Stimulated activated CD4-positive, alpha-beta T cell treated with anti-CD3 and anti-CD28 coated beads, Interleukin-1b, Interleukin-23, amount 100 ng/mL, for 1 hour (primary cell): ENCODE data around the gene CCDC71.

Experiments
- DNase-seq, 2 donors: peaks; one replicate each; pipeline ENCODE4 v3.0.0-alpha.2; 2020; ENCODE audit warnings: low read depth in 2 of 2

Gene CCDC71

GRCh38 chr3:49165771-49166751 is at the start of gene CCDC71:
CCDC71 (minus strand) TSS chr3:49166331; CDS start chr3:49164208, 2,123 bp downstream.
- peak; percentile 23 to 56 for DNase-seq

DNA sequence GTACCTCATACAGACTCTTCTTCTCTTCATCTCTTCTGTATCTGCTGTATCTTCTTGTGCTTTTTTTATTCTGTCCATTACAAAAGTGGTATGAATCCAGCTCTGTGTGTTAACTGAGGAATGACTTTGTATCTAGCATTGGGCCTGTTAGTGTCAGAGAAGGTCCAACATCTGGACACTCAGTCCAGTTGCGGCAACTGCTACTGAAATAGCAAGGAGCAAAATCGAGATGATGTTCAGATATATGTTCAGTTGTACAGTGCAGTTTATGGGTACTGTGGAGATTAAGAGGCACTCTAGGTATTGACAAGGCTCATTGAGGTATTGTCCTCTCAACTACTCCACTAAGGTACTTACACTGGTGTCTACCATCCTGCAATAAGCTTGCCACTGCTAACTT is 47.9 kb upstream of the CCDC71 start:
- no peak for DNase-seq

DNA sequence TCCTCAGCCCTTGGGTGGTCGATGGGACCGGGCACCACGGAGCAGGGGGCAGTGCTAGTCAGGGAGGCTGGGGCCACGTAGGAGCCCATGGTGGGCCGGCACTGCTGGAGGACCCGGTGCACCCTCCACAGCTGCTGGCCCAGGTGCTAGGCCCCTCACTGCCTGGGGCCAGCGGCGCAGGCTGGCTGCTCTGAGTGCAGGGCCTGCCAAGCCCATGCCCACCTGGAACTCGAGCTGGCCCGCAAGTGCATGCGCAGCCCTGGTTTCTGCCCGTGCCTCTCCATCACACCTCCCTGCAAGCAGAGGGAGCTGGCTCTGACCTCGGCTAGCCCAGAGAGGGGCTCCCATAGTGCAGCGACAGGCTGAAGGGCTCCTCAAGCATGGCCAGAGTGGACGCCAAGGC is 47.4 kb upstream of the CCDC71 start:
- DNase-seq = no peak

DNA sequence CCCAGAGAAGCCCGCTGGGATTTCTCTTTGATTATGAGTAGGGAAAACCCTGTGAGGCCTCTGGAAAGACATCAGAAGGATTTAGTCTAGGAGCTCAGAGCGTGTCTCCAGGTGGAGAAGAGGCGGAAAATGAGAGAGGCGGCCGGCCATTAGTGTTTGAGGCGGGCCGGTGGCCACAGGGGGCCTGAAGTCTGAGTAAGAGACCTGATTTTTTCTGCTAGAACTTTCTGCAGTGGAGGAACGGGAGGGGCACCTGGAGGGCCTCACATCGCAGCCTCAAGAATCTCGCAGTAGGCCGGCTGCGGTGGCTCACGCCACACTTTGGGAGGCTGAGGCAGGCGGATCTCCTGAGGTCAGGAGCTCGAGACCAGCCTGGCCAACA is 33.8 kb upstream of the CCDC71 start:
- DNase-seq = no peak

GRCh38 chr3:49199239-49199899 is 33.2 kb upstream of the CCDC71 start:
- no peak for DNase-seq

DNA sequence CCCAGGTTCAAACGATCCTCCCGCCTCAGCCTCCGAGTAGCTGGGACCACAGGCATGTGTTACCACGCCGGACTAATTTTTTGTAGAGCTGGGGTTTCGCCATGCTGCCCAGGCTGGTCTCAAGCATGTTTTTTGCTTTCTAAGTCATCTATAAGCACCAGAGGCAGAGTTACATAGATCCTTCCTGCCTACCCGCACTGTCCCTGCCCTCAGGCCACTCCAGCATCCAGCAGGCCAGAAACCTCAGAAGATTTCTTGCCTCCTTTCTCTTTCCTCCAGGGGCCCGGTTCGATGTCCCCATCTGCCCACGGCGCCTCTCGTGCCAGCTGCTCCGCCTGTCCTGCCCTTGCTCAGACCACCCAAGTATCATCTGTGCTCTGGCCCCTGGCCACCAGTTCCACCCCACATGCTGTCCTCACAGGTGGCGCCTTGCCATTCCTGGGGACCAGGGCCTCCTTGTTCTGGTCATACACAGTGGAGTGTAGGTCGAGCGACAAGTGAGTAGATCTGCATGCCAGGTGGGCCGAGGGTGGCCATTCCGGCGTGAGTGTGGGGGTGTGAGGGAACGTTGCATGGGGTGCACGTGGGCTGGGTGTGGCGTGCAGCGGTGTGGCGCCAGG is 32.6 kb upstream of the CCDC71 start:
- no peak for DNase-seq

DNA sequence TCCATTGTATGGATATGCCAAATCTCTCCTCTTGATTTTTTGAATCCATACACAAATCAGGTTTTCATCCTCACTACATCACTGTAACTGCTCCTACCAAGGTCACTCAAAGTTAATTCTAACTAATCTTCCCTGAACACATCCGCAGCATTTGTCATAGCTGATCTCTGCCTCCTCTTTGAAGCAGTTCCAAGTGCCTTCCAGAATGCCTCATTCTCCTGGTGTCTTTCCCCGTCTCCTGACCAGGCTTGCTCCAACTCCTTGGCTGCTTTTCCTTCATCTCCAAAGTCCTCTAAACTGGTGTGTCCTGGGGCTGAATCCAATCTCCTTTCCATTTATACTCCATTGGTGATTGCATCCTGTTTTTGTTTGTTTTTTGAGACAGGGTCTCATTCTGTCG is 32.0 kb upstream of the CCDC71 start:
- DNase-seq = no peak

DNA sequence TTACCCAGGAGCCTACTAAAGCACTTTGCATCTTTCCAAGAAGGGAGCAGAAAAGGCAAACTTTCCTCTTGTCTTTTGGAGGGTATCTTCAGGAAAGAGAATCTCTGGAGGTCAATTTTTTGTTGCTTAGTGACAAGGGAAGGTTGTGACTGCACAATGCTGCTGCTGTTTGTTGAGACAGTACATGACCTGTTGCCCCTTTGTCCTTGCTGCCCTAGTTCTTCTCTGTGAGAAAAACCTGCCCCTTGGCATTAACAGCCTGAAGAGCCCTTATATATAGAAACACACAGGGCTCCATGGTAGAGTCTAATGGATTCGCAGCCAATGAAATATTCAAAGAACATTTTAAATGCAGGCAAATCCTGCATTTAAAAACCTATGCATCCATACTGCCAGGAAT is 25.6 kb upstream of the CCDC71 start:
- no peak for DNase-seq

GRCh38 chr3:49183873-49184272 is 17.7 kb upstream of the CCDC71 start:
- no peak for DNase-seq

GRCh38 chr3:49182682-49183081 is 16.6 kb upstream of the CCDC71 start:
- DNase-seq = no peak

DNA sequence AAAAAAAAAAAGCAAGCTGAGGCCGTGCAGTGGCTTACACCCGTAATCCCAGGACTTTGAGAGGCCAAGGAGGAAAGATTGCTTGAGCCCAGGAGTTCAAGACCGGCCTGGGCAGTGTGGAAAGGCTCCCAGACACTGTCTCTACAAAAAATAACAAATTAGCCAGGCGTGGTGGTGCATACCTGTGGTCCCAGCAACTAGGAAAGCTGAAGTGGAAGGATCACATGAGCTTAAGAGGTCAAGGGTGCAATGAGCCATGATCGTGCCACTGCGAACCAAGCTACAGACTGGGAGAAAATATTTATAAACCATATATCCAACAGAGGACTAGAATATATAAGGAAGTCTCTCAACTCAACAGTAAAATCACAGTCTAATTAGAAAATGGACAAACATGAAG is 15.2 kb upstream of the CCDC71 start:
- no peak for DNase-seq

- DNase-seq = no peak
Measured at GRCh38 chr3:49180116-49180515, 14.0 kb upstream of the CCDC71 start.

DNA sequence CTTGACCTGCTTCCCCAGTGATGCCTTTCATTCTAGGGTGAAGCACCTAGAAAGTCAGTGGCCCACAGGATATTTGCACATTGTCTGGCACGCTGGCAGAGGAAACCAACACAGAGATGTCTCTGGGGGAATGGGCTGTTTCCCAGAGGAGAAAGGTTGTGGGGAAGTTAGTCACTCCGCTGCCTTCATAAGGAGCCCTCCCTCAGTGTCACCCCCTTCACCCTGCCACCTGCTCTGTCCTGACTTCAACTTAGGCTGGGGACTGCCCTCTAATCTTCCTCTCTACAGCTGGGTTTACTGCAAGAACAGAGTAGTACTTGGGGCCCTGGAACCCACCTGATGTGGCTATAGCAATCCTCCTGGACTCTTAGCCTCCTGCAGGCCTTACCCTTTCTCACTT is 10.9 kb upstream of the CCDC71 start:
- DNase-seq = no peak

- DNase-seq = no peak
Measured at GRCh38 chr3:49175530-49175929, 9.4 kb upstream of the CCDC71 start.

- DNase-seq = no peak
Measured at GRCh38 chr3:49174397-49174985, 8.4 kb upstream of the CCDC71 start.

DNA sequence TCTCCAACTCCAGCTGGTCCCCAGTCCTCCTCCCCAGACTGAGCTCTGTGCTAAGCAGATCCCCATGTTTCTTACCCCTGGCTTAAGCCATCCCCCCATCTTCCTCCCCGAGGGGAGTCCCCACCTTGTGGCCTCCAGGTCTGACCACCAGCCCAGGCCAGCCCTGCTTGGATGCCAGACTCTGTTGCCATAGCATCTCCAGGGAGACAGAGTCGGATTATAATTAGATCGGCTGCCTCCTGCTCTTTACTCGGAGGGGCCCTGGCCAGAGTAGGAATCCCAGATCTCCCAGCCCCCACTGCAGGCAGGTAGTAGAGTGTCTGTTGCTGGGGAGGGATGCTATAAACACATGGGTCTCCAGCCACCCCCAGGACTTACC is 7.7 kb upstream of the CCDC71 start:
- DNase-seq = no peak

DNA sequence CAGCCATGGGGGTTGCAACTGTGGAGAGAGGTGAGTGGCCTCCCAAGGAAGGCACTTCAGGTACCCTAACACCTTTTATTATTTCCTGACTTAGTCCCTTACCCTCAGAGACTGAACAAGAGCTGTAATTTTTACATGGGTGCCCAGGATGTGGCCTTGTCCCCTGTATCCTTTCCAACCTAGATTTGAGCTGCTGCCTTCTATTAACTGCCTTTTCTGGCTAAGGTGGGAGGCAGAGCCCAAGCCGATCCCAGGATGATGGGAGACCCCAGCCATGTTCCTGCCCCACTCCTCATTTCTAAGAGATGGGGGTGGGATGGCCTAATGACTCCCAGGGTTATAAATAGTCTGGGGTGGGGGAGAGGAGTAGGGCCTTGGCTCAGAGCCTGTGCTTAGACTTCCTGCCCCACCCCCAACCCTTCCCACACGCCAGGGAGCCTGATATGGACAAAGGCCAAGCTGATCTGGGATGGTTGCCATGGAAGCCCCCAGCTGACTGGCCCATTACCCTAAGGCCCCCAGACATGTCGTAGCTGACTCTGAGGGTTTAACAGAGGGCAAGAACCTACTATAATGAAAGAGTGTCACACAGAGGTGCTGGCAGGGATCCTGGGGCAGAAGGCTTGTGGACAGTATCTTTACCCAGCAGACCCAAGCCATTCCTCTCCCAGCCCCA is 7.1 kb upstream of the CCDC71 start:
- DNase-seq = no peak

- DNase-seq = no peak
Measured at GRCh38 chr3:49172551-49173041, 6.5 kb upstream of the CCDC71 start.

DNA sequence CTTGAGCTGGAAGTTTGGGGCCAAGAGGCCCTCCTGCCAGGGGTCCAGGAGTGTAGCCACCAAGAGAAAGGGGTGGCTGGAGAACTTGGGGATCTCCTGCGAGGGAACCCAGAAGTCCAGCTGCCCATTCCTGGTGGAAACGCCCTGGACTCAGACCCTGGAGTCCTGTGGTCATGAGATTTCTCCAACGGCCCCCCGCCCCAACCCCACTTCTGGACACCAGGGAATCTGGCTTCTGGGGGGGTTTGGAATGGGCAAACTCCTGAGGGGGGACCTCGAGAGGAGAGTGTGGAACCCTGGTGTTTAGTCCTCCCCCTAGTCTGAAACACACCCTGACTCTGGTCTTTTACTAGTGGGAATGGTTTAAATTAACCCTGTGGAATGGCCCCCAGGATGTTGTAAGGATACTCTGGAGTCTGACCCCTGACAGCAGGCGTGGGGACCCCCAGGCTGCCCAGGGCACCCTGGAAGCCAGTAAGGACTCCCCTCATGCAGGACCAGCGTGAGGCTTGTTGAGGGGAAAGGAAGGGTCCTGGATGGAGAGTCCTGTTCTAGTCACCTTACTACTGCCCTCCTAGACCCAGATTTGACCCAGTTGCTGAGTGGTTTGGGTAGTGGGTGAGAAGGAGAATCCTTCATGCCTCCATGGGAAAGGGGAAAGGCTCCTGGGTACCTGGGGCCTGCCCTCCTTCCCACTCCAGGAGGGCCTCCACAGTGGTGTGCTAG is 5.8 kb upstream of the CCDC71 start:
- no peak for DNase-seq

- peak; percentile 45 to 79 for DNase-seq
Measured at GRCh38 chr3:49171119-49171774, 5.1 kb upstream of the CCDC71 start, which contains the start of gene KLHDC8B. KLHDC8B (plus strand) TSS chr3:49171598; CDS start chr3:49172770, 1,172 bp downstream.
